GM23248 (cell line): Measurements from ENCODE around the gene BAIAP2L2.

Experiments used
- EZH2 ChIP-seq: fragments of 200-600 bp; sonication (generic); IDR thresholded peaks from 2 replicates; pipeline ENCODE4 v1.6.1; 2018; ENCODE audit warnings: antibody characterized with exemption, mild to moderate bottlenecking; ENCODE audit not compliant: insufficient read depth, poor library complexity, severe bottlenecking
- EZH2phosphoT487 ChIP-seq: fragments of 200-600 bp; sonication (generic); IDR thresholded peaks from 2 replicates; pipeline ENCODE4 v1.6.1; 2018; ENCODE audit warnings: antibody characterized with exemption, moderate library complexity, mild to moderate bottlenecking, low read depth; ENCODE audit not compliant: insufficient read depth

GRCh38 chr22:38067028-38067415 is 43.5 kb downstream of the BAIAP2L2 start:
- TF ChIP-seq EZH2phosphoT487 = no peak
- no peak for TF ChIP-seq EZH2
